Neural cell (in vitro differentiated cells): Measurements from ENCODE around the gene HOXB7. TPM values are rescaled to one million over a fixed set of nuclear protein-coding genes. Genes with fewer than 3 reads are reported as not detected.

ENCODE experiments used
- H2AFZ ChIP-seq: fragments of 200-600, 300-800 bp; sonication (generic), shearing (Covaris generic); 2 replicates; pipeline ENCODE4 v1.6.0; 2014; ENCODE audit warnings: low read depth, mild to moderate bottlenecking, antibody characterized with exemption, low read length, moderate library complexity
- H3F3A ChIP-seq: fragments of 200-600 bp; shearing (Covaris generic); 2 replicates; pipeline ENCODE4 v1.6.1; 2016; ENCODE audit warnings: mild to moderate bottlenecking, moderate library complexity, mixed read lengths, antibody characterized with exemption, low read length; ENCODE audit not compliant: insufficient read depth, poor library complexity, severe bottlenecking
- H3K27ac ChIP-seq: fragments of 200-600, 300-800 bp; sonication (generic), shearing (Covaris generic); 2 replicates; pipeline ENCODE4 v1.5.1; 2014; ENCODE audit warnings: mild to moderate bottlenecking, low read length, moderate library complexity
- H3K27me3 ChIP-seq: fragments of 300-800, 200-600 bp; sonication (generic), shearing (Covaris generic); 2 replicates; pipeline ENCODE4 v1.6.0; 2014; ENCODE audit warnings: mild to moderate bottlenecking, low read depth, low read length, moderate library complexity; ENCODE audit not compliant: insufficient read depth
- H3K36me3 ChIP-seq: fragments of 300-800, 200-600 bp; sonication (generic), shearing (Covaris generic); 2 replicates; pipeline ENCODE4 v1.5.1; 2014; ENCODE audit warnings: mild to moderate bottlenecking, antibody characterized with exemption, low read length, moderate library complexity; ENCODE audit not compliant: insufficient read depth
- H3K4me2 ChIP-seq: fragments of 300-800, 200-600 bp; sonication (generic), shearing (Covaris generic); 2 replicates; pipeline ENCODE4 v1.6.0; 2014; ENCODE audit warnings: mild to moderate bottlenecking, low read length
- H3K4me3 ChIP-seq: fragments of 300-800, 200-600 bp; sonication (generic), shearing (Covaris generic); 2 replicates; pipeline ENCODE4 v1.5.1; 2014; ENCODE audit warnings: mild to moderate bottlenecking, low read length, moderate library complexity
- H3K79me2 ChIP-seq: fragments of 200-600 bp; shearing (Covaris generic); replicated peaks from 2 replicates; pipeline ENCODE4 v1.6.0; 2014; ENCODE audit warnings: mild to moderate bottlenecking, low read length, moderate library complexity; ENCODE audit not compliant: insufficient read depth
- H3K9ac ChIP-seq: fragments of 300-800, 200-600 bp; sonication (generic), shearing (Covaris generic); 2 replicates; pipeline ENCODE4 v1.6.1; 2016; ENCODE audit warnings: mild to moderate bottlenecking, low read length, mixed read lengths
- H3K9me2 ChIP-seq: fragments of 200-600 bp; shearing (Covaris generic); 2 replicates; pipeline ENCODE4 v1.6.1; 2016; ENCODE audit warnings: mild to moderate bottlenecking, low read length, mixed read lengths; ENCODE audit not compliant: insufficient read depth
- H3K9me3 ChIP-seq: fragments of 200-600, 300-800 bp; sonication (generic), shearing (Covaris generic); 2 replicates; pipeline ENCODE4 v1.6.1; 2016; ENCODE audit warnings: mild to moderate bottlenecking, mixed run types, low read length, moderate library complexity, mixed read lengths
- H4K20me1 ChIP-seq: fragments of 200-600 bp; shearing (Covaris generic); 2 replicates; pipeline ENCODE4 v1.6.1; 2016; ENCODE audit warnings: mild to moderate bottlenecking, mixed run types; ENCODE audit not compliant: insufficient read depth
- CTCF ChIP-seq: fragments of 450-650 bp; IDR thresholded peaks from 2 replicates; pipeline ENCODE4 v1.5.1; 2014; ENCODE audit warnings: antibody characterized with exemption, mild to moderate bottlenecking, moderate library complexity; ENCODE audit not compliant: poor library complexity, severe bottlenecking
- EP300 ChIP-seq: fragments of 450-650 bp; conservative IDR thresholded peaks from 2 replicates; pipeline ENCODE4 v1.6.1; 2014; ENCODE audit warnings: antibody characterized with exemption, mild to moderate bottlenecking, moderate library complexity; ENCODE audit not compliant: poor library complexity, severe bottlenecking
- EZH2 ChIP-seq: fragments of 200-600, 300-800 bp; shearing (Covaris generic), sonication (generic); IDR thresholded peaks from 2 replicates; pipeline ENCODE4 v1.6.1; 2014; ENCODE audit warnings: antibody characterized with exemption, low read length, borderline replicate concordance, mild to moderate bottlenecking; ENCODE audit not compliant: insufficient read depth, poor library complexity, severe bottlenecking
- MXI1 ChIP-seq: fragments of 450-650 bp; conservative IDR thresholded peaks from 2 replicates; pipeline ENCODE4 v1.6.1; 2014; ENCODE audit warnings: antibody characterized with exemption, mild to moderate bottlenecking; ENCODE audit not compliant: poor library complexity, severe bottlenecking
- POLR2AphosphoS5 ChIP-seq: IDR thresholded peaks from 2 replicates; pipeline ENCODE4 v1.6.1; 2012
- RAD21 ChIP-seq: fragments of 450-650 bp; conservative IDR thresholded peaks from 2 replicates; pipeline ENCODE4 v1.6.1; 2014; ENCODE audit warnings: antibody characterized with exemption, mild to moderate bottlenecking, moderate library complexity
- SMC3 ChIP-seq: fragments of 450-650 bp; conservative IDR thresholded peaks from 2 replicates; pipeline ENCODE4 v1.6.1; 2014; ENCODE audit warnings: antibody characterized with exemption, mild to moderate bottlenecking, moderate library complexity; ENCODE audit not compliant: poor library complexity
- TAF1 ChIP-seq: IDR thresholded peaks from 2 replicates; pipeline ENCODE4 v1.6.1; 2012; ENCODE audit warnings: low read depth
- polyA plus RNA-seq: library from polyadenylated mRNA; depleted of rRNA; stranded (reverse); fragments of >200 nt; gene quantifications from 2 replicates; pipeline ENCODE4 v1.2.3, GENCODE V29; 2014
- TF ChIP-seq, protein P1 (sequence below): IDR thresholded peaks from 2 replicates; pipeline ENCODE4 v1.6.1; 2012; ENCODE audit warnings: borderline replicate concordance

HOXB7 gene
- polyA plus RNA-seq, 1 donor from 2014 or later, result not detected

- H3K9ac ChIP-seq, result no peak overlapping the region
- H3K27ac ChIP-seq, result no peak overlapping the region
- H3K79me2 ChIP-seq, result no peaks in the 10 kb centered on the region
- no peaks in the 10 kb centered on the region for H3K36me3 ChIP-seq
- TF ChIP-seq MXI1 (no peak), EP300 (no peak), CTCF (no peak), POLR2AphosphoS5 (no peak), RAD21 (no peak), EZH2 (no peak), TAF1 (no peak), SMC3 (no peak)
- TF ChIP-seq, protein P1, sequence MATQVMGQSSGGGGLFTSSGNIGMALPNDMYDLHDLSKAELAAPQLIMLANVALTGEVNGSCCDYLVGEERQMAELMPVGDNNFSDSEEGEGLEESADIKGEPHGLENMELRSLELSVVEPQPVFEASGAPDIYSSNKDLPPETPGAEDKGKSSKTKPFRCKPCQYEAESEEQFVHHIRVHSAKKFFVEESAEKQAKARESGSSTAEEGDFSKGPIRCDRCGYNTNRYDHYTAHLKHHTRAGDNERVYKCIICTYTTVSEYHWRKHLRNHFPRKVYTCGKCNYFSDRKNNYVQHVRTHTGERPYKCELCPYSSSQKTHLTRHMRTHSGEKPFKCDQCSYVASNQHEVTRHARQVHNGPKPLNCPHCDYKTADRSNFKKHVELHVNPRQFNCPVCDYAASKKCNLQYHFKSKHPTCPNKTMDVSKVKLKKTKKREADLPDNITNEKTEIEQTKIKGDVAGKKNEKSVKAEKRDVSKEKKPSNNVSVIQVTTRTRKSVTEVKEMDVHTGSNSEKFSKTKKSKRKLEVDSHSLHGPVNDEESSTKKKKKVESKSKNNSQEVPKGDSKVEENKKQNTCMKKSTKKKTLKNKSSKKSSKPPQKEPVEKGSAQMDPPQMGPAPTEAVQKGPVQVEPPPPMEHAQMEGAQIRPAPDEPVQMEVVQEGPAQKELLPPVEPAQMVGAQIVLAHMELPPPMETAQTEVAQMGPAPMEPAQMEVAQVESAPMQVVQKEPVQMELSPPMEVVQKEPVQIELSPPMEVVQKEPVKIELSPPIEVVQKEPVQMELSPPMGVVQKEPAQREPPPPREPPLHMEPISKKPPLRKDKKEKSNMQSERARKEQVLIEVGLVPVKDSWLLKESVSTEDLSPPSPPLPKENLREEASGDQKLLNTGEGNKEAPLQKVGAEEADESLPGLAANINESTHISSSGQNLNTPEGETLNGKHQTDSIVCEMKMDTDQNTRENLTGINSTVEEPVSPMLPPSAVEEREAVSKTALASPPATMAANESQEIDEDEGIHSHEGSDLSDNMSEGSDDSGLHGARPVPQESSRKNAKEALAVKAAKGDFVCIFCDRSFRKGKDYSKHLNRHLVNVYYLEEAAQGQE, result no peak
- no peak overlapping the region for H2AFZ ChIP-seq
- H4K20me1 ChIP-seq, result no peaks in the 10 kb centered on the region
- peaks cover 99% of the 10 kb centered on the region for H3K27me3 ChIP-seq
- H3K9me2 ChIP-seq, result no peaks in the 10 kb centered on the region
- H3K9me3 ChIP-seq, result peaks cover 31% of the 10 kb centered on the region
- H3K4me3 ChIP-seq, result no peak overlapping the region
- no peaks in the 10 kb centered on the region for H3F3A ChIP-seq
- H3K4me2 ChIP-seq, result no peak overlapping the region
Measured at GRCh38 chr17:48605409-48605919, 5.4 kb downstream of the HOXB7 start.

GRCh38 chr17:48604770-48605329 lies 6.0 kb downstream of the HOXB7 start, which contains the start of gene HOXB6:
Gene HOXB6 (minus strand): TSS chr17:48604986. CDS start chr17:48598150, 6,836 bp downstream.
- Histone ChIP-seq H2AFZ (no peak within 1 kb of the TSS), H4K20me1 (no peaks in the 10 kb centered on the region), H3K4me2 (no peak within 1 kb of the TSS), H3K36me3 (no peaks in the 10 kb centered on the region), H3K27ac (no peak within 1 kb of the TSS), H3K27me3 (peaks cover 99% of the 10 kb centered on the region), H3K9me3 (peaks cover 31% of the 10 kb centered on the region), H3K9me2 (no peaks in the 10 kb centered on the region), H3K4me3 (no peak within 1 kb of the TSS), H3K79me2 (no peaks in the 10 kb centered on the region), H3K9ac (no peak within 1 kb of the TSS), H3F3A (no peaks in the 10 kb centered on the region)
- TF ChIP-seq EZH2, result no peak
- no peak for TF ChIP-seq TAF1
- TF ChIP-seq, protein P1, result no peak
